ENCODE measurements around the gene ELP1.

GRCh38 chr9:108924466-108924865, 9.5 kb downstream of the ELP1 start:
- TF ChIP-seq ZNF274 (IDR thresholded peaks at IDR 0.05; ENCODE audit: low read depth, low read length) = no peak
- no peak for TF ChIP-seq YY1 (IDR thresholded peaks at IDR 0.05; ENCODE audit: insufficient read depth, insufficient read length)
- TF ChIP-seq SUZ12 (IDR thresholded peaks at IDR 0.05; ENCODE audit: extremely low read depth, insufficient read depth, insufficient read length) = no peak
